SK-MEL-5 (cell line): Measurements from ENCODE around the gene TMEM117. TPM values are rescaled to one million over a fixed set of nuclear protein-coding genes. Genes with fewer than 3 reads are reported as not detected.
"Not testable (repeated sequence)": the region's sequence is repeated elsewhere in the genome, so short reads cannot be mapped to it uniquely, and the experiment has no call there.

Experiments used
- DNase-seq: peaks from one replicate; pipeline ENCODE4 v3.0.0-alpha.2; 2016; ENCODE audit warnings: low read depth, low spot score
- in situ Hi-C: cut with HindIII; loops from 2 replicates; pipeline ENCODE4 v1.10.0; 2016; ENCODE audit warnings: low sequenced_read_pairs, high pct_unique_total_duplicates, low pct_unique_long_range_greater_than_20kb
- total RNA-seq: library from RNA; depleted of rRNA; stranded (reverse); fragments of >200 nt; shearing (Covaris generic); gene quantifications from 2 replicates; pipeline ENCODE4 v1.2.3, GENCODE V29; 2014

Gene TMEM117
- total RNA-seq, 1 experiment from 2014 or later: 62.6 TPM

DNA sequence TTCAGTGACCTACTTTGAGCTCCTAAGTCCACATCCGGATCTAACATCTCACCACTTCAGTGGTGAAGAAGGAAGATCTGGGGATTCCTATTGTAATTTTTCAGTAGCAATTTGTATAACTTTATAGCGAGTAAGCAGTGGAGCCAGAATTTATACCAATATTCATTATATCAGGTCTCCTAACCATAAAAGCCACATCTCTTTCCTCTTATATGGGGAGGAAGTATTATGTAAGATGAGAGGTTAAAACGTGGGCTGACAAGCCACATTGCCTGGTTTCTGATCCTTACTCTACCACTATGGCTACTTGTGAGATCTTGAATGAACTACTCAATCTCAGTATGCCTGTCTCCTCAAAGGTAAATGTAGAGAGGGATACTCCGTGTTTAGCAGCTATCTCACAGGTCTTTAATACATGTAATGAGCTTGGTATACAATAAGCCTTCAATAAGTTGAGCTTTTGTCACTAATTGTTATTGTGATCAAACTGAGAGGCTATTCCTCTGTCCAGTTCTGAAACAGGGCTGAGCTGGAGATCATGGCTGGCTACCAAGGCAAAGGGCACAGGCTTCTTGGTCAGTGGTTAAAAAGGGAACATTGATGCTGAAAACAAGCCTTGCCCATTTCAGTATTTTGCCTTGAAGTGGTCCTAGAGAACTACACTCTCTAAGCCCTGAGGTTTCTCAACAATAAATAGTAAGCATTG, 3.3 kb upstream of the TMEM117 start:
- no peak for DNase-seq
- in situ Hi-C loops: no loop called here

DNA sequence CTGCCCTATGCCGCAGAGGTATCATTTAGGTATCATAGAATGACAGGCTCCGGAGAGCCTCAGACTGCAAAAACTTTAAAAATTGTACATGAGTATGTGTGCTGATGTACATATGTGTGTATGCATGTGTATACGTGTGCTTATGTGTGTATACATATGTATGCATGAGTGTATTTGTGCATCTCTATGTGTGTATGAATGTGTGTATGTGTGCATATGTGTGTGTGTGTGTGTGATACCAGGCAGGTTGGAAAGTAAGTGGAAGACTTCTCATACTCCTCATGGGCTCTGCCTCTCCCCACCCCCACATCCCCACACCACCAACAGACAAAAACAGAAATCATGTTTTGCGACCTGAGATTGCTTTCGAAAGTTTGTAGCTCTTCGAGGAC, 621 bp upstream of the TMEM117 start:
- no peak for DNase-seq
- in situ Hi-C loops: no loop called here

DNA sequence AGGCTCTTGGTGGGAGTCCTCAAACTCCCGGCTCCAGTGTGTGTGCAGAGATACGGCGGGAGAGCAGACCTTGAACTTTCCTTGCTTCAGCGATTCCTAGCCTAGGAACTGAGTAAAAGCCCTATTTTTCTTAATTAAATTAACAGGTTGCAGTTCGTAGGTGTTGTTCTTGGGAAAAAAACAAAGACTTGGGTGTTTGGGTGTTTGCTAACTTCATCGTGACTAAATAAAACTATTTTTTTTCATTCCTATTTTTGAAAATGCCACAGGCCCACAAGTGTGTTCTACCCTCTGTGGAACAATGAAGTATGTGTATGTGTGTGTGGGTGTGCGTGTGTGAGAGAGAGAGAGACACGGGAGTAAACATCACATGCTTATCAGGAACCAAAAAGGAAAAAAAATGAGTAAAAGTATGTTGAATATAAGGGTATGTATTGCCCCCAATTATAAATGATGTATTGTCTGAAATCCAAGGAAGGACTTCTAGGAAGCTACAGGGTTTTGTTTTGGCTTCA, 651 bp downstream of the TMEM117 start:
- DNase-seq: peak; percentile 97
- in situ Hi-C loops: no loop called here

DNA sequence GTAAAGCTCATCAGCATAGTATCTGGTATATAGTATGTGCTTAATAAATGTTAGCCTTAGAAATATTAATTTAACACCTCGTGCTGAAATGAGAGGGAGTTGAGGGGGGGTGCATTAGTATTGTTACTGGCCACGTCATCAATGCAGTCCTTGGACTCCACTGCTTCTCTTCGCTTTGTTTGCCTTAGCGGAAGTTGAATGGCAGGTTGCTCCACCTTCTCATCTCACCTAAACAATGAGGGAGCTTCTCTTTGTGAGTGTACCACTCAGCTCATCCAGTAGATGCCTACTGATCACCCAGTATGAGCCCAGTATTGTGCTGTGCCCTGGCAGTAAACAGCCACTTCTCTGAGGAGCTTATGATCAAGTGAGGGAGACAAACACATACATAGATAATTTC, 4.5 kb downstream of the TMEM117 start:
- no peak for DNase-seq
- in situ Hi-C loops: no loop called here

DNA sequence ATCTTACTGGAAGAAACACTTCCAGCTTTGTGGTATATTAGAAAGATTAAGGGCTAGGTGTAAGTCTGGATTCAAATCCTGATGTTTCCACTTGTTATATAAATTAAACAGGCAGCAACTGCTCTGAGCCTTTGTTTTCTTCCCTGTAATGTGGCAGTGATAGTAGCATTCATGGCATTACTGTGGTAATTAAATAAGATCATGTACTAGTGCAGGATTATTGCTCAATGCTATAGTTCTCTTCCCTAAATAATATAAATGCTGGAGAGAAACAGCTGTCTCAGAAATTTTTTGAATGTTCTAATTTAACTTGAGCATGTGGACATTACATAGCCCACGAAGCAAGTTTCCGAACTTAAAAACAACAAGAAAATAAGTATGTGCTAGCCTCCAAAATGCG, 5.4 kb downstream of the TMEM117 start:
- DNase-seq: no peak
- in situ Hi-C loops: no loop called here

DNA sequence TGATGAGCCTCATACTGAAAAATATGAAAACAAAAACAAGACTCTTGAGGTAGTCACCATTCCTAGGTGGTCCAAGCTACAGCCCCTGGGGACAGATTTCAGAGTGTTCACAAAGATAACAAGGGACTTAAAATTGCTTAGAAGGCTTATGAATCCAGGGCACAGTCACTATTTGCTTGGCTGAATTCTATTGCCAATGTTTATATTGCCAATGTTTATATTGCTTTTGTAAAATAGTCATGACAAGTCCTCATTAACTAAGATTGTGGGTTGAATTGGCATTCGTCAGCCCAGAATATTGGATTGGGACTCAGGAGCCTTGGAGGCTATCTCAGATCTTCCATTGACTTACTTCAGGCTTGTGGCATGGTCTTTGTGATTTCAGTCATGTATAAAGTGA, 6.4 kb downstream of the TMEM117 start:
- no peak for DNase-seq
- in situ Hi-C loops: no loop called here

DNA sequence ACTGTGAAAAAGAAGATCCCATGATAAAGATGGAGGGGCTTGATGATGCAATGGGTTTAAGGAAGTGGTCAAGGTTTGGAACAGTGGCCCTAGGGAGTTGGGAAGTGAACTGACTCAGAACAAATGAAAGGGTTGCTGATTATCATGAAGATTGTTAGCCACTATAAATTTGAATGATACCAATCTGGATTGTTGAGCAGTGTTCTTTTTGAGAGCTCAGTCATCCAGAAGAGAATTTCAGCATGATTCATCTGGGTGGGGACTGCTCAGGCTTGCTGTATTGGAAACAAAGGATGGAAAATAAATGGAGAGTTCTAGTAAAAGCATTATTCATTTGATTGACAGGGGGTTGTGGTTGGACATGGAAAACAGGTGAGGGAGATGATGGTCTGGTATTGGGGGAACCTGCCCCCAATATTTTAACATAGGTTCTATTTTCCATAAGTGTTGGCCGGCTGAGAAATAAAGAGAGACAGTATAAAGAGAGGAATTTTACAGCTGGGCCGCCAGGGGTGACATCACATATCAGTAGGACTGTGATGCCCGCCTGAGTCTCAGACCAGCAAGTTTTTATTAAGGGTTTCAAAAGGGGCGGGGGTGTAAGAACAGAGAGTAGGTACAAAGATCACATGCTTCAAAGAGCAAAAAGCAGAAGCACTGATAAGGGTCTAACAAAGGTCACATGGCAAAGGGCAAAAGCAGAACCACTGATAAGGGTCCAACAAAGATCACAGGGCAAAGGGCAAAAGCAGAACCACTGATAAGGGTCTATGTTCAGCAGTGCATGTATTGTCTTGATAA, 11.7 kb downstream of the TMEM117 start:
- in situ Hi-C loops, DNase-seq: not testable (repeated sequence)

DNA sequence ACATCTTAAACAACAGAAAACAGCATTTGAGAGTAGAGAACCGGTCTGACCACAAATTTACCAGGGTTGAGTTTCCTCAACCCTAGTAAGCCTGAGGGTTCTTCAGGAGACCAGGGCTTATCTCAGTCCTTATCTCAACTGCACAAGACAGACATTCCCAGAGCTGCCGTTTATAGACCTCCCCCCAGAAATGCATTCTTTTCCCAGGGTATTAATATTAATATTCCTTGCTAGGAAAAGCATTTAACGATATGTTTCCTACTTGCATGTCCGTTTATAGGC, 12.3 kb downstream of the TMEM117 start:
- DNase-seq: no peak
- in situ Hi-C loops: no loop called here

DNA sequence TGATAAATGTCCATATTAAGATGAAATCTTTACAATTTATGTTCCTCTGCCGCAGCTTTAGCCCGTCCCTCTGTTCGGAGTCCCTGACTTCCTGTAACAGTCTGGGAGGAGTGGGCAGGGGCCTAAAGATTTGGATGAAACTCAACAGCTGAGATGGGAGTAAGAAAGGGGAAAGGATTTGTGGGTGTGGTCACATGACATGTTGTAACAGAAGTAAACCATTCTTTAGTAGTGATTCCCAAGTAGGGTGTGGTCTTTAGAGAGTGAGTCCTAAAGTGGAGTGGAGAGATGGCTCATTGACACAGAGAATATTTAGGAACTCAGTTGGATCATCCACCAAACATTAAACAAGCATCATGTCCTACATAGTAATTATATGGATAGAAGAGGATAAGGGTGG, 12.9 kb downstream of the TMEM117 start:
- in situ Hi-C loops: no loop called here

DNA sequence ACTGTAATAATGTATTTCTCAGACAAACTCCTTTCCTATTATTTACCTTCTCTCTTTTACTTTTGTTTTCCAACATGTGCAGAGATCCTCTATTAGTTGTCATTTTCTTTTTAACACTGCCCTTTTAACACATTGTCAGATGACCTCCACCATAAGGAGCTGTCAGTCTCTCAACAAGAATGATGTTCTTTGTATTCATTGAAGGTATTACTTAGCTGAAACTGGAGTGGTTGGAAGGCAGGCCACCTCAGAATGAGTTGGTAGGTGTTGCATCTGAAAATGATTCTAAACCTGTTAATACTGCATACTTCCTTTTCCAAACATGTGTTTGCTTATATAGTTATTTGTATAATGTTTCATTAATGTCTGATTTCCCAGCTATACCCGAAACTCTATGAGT, 16.9 kb downstream of the TMEM117 start:
- in situ Hi-C loops: no loop called here
- DNase-seq: peak; percentile 76

More for the DNA sequence above, 12.9 kb downstream of the TMEM117 start:
- no peak for DNase-seq

DNA sequence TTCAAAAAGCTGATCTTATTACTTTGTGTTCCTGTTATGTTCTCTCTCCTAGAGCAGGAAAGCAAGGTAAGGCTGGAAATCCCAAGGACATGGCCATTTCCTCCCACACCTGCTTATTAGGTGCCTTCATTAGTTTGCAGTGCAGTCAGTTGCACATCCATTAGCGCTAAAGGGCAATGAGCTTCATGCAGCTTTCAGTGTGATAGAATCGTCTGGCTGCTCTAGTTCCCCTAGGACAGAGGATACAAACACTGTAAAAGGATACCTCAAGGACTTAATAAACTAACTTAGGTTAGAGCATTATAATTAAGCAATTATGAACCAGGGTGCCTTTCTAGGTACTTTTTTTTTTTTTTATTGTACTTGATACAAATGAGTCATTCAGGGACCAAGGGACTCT, 21.1 kb downstream of the TMEM117 start:
- in situ Hi-C loops: no loop called here

DNA sequence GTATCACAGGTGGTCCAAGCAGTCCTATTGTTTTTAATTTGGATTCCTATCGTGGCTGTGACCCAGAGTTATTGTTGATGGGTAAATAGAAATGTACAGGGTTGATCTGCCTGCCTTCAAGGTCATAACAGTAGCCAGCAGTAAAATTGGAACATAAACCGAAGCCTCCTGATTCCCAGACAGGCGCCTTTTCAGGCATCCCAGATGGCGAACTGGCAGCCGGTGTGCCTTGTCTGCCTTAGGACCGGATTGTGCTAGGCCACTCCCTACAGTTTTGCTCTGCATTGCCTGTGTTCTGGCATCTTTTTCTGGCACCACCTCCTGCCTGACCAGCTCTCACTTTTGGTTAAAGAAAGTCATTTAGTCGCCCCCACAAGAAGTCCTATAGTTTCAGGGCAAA, 22.2 kb downstream of the TMEM117 start:
- in situ Hi-C loops: no loop called here
- DNase-seq: no peak

More for the DNA sequence above, 21.1 kb downstream of the TMEM117 start:
- DNase-seq: no peak

DNA sequence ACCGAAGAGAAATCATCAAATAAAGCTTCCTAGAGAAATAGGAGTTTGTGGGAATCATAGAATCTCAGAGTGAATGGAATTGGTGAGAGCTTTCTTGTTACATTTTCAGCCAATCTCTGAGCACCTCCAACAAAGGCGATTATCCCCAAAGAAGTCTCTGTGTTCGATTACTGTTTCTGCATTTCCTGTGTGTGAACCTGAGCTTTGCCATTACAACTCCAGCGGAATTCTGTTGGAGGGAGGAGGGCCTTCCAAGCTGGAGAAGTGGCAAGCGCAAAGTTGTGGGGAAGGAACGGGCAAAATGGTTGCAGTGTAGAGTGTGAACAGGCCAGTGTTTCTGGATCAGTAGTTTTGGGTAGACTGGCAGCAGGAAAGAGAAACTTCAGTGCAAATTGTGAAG, 23.1 kb downstream of the TMEM117 start:
- DNase-seq: no peak
- in situ Hi-C loops: no loop called here

DNA sequence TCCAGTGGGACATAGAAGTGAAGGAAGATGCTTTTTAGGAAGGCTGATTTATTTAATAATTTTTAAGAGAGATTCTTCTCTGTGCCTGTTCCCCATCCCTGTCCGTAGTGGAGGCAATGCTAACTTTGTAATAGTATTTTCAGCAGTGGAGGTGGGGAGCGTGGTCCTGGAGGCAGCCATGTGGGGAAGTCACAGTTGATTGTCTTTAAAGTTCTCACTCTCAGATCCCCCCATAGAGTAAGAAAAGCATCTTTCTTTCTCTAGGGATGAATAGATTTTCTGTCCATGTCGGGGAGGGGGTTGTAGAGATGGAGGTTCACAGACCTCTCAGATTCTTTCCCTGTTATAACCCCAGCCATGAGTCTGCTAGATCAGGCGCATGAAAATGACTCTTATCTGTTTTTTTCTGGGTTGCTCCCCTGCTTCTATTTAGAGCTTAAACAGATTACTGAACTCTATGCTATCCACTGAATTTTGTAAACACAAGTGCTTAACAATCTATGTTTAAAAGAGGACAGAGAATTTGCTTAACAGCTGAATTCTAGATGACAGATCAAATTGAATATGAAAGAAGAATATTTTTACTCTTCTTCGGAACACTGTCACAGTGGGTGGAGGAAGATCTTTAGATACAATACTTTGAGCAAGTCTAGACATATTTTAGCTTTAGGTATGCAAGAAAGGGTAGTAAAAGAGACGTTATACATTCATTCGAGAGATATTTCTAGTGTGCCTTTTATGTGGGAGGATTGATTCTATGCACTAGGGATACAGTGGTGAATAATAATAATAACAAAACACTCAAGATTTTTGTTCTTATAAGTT, 25.3 kb downstream of the TMEM117 start:
- in situ Hi-C loops: no loop called here
- no peak for DNase-seq

DNA sequence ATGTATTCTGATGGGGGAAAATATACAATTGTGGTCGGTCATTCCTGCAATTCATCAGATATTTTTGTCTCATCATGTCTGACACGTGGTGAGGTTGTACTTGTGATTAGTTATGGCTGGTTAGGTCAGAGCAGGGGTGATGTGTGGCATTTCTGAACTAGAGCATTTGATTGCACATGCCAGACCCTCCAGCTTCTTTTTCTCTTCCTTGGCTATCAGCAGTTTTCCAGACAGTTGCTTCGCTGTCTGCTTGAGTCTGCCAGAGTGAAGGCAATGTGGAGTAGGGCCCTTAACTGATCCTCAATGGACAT, 25.9 kb downstream of the TMEM117 start:
- no peak for DNase-seq
- in situ Hi-C loops: no loop called here

DNA sequence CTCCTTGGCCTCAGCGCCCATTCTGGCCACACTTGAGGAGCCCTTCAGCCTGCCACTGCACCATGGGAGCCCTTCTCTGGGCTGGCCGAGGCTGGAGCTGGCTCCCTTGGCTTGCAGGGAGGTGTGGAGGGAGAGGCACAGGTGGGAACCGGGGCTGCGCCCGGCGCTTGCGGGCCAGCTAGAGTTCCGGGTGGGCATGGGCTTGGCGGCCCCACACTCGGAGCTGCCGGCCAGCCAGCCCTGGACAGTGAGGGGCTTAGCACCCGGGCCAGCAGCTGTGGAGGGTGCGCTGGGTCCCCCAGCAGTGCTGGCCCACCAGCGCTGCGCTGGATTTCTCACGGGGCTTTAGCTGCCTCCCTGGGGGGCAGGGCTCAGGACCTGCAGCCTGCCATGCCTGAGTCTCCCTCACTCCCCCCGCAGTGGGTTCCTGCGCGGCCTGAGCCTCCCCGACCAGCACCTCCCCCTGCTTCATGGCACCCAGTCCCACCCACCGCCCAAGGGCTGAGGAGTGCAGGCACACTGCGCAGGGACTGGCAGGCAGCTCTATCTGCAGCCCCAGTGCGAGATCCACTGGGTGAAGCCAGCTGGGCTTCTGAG, 28.0 kb downstream of the TMEM117 start:
- DNase-seq: no peak
- in situ Hi-C loops: no loop called here

DNA sequence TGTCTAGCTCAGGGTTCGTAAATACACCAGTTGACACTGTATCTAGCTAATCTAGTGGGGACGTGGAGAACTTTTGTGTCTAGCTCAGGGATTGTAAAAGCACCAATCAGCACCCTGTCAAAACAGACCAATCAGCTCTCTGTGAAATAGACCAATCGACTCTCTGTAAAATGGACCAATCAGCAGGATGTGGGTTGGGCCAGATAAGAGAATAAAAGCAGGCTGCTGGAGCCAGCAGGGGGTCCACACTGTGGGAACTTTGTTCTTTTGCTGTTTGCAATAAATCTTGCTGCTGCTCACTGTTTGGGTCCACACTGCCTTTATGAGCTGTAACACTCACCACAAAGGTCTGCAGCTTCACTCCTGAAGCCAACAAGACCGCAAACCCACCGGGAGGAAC, 28.7 kb downstream of the TMEM117 start:
- DNase-seq, in situ Hi-C loops: not testable (repeated sequence)

DNA sequence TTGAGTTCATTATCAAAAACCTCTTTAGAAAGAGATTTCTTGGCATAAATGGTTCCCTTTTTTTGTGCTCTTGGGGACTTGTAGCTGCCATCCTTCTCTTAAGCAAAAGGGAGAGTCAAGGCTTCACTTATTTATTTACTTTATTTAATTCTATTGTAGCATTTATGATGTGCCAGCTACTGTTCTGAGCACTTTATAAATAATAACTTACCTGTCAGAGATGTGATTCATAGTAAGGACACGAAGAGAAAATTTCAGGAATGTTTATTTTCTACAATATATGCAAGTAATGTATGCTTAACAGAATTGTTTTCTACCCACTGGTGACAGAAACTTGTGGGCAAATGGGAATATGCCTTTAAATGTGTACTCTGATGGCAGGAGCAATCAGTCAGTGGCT, 33.3 kb downstream of the TMEM117 start:
- in situ Hi-C loops: no loop called here
- no peak for DNase-seq
